ENCODE results near the gene CALR3.

- TF ChIP-seq POLR2AphosphoS5 (IDR thresholded peaks at IDR 0.05) (no peak), POLR2A (IDR thresholded peaks at IDR 0.05) (no peak), CTCF (IDR thresholded peaks at IDR 0.05) (no peak), EP300 (IDR thresholded peaks at IDR 0.05; ENCODE audit: low read depth) (no peak)
These were observed 22.1 kb upstream of the CALR3 start for GRCh38 chr19:16518061-16518460.

Data from transverse colon (tissue), 4 donors.